GM04503 (cell line): ENCODE measurements around the gene AP2S1.
"Not testable (repeated sequence)": the region's sequence is repeated elsewhere in the genome, so short reads cannot be mapped to it uniquely, and the experiment has no call there.

Source experiments
- DNase-seq: peaks from one replicate; pipeline ENCODE4 v3.0.0-alpha.2; 2012; ENCODE audit warnings: low read depth

Gene AP2S1

GRCh38 chr19:46804432-46804831, 46.2 kb downstream of the AP2S1 start:
- DNase-seq = not testable (repeated sequence)

- no peak for DNase-seq
Observed at GRCh38 chr19:46803555-46803954, 47.1 kb downstream of the AP2S1 start.

- no peak for DNase-seq
Observed at GRCh38 chr19:46802152-46802551, 48.5 kb downstream of the AP2S1 start.

GRCh38 chr19:46798713-46799112, 51.9 kb downstream of the AP2S1 start:
- no peak for DNase-seq

- DNase-seq = no peak
Observed at GRCh38 chr19:46797881-46798280, 52.8 kb downstream of the AP2S1 start.

GRCh38 chr19:46791944-46792343, 58.7 kb downstream of the AP2S1 start:
- DNase-seq = no peak

- DNase-seq = no peak
Observed at GRCh38 chr19:46789371-46789770, 61.3 kb downstream of the AP2S1 start.

- no peak for DNase-seq
Observed at GRCh38 chr19:46788968-46789338, 61.7 kb downstream of the AP2S1 start.

GRCh38 chr19:46788262-46788967, 62.2 kb downstream of the AP2S1 start, which contains the start of gene SLC1A5:
SLC1A5 (minus strand) TSS chr19:46788594; CDS start chr19:46787965, 629 bp downstream.
- peak; percentile 72 for DNase-seq
